Upper lobe of left lung (tissue), 6 donors: ENCODE data around the gene PTPRD. TPM values are rescaled to one million over a fixed set of nuclear protein-coding genes. Genes with fewer than 3 reads are reported as not detected.

Experiments used
- ATAC-seq, 2 donors: fragments of 200-7000 bp; cut with Tn5 transposase; one replicate each; pipeline ENCODE4 v1.9.1; 2022; ENCODE audit warnings: mild to moderate bottlenecking in 2 of 2, moderate library complexity in 2 of 2; ENCODE audit not compliant: low FRiP score in 2 of 2
- DNase-seq, 2 donors: peaks; one replicate each; pipeline ENCODE4 v3.0.0-alpha.2; 2019 to 2020
- H3K27ac ChIP-seq, 4 donors: fragments of 200-600 bp; sonication (generic); one replicate each; pipeline ENCODE4 v1.5.1; 2016 to 2019
- H3K27me3 ChIP-seq, 4 donors: fragments of 200-600 bp; sonication (generic); one replicate each; pipeline ENCODE4 v1.5.1; 2017 to 2019
- H3K36me3 ChIP-seq, 4 donors: fragments of 200-600 bp; sonication (generic); one replicate each; pipeline ENCODE4 v1.5.1; 2016 to 2019
- H3K4me1 ChIP-seq, 4 donors: fragments of 200-600 bp; sonication (generic); one replicate each; pipeline ENCODE4 v1.5.1; 2018 to 2019
- H3K4me3 ChIP-seq, 4 donors: fragments of 200-600 bp; sonication (generic); one replicate each; pipeline ENCODE4 v1.5.1; 2017 to 2019; ENCODE audit warnings: mild to moderate bottlenecking in 2 of 4, moderate library complexity in 1 of 4
- H3K9me3 ChIP-seq, 4 donors: fragments of 200-600 bp; sonication (generic); one replicate each; pipeline ENCODE4 v1.5.1; 2018 to 2019
- EP300 ChIP-seq, 4 donors: sonication (generic); formaldehyde crosslinking; IDR thresholded peaks; one replicate each; pipeline ENCODE4 v1.5.1; 2017; ENCODE audit warnings: antibody characterized with exemption in 4 of 4, control low read depth in 2 of 4
- POLR2A ChIP-seq, 4 donors: fragments of 450-650 bp; IDR thresholded peaks; one replicate each; pipeline ENCODE4 v1.5.1; 2016 to 2017; ENCODE audit warnings: antibody characterized with exemption in 4 of 4, mild to moderate bottlenecking in 2 of 4
- POLR2AphosphoS5 ChIP-seq, 2 donors: sonication (generic); formaldehyde crosslinking; IDR thresholded peaks; one replicate each; pipeline ENCODE4 v1.5.1; 2017; ENCODE audit warnings: antibody characterized with exemption in 2 of 2
- WGBS, 2 donors: methylation state at CpG; one replicate each; pipeline ENCODE4 v1.1.5; 2017 to 2018; 5-methylcytosine and 5-hydroxymethylcytosine counted together
- total RNA-seq, 6 donors: library from RNA; depleted of rRNA in 4 of 6; stranded (reverse); fragments of >200 nt in 4 of 6; gene quantifications; one replicate each; pipeline versions ENCODE4 v1.1.0 to v1.2.1, GENCODE V29; 2016 to 2021
- TF ChIP-seq, protein P1 (sequence below), 6 experiments: fragments of 450-650 bp in 4 of 6; fragments of 200-600 bp in 2 of 6; sonication (generic) in 2 of 6; IDR thresholded peaks; one replicate each; pipeline ENCODE4 v1.5.1; 2016 to 2019; ENCODE audit warnings: antibody characterized with exemption in 6 of 6
- donor health status: DM: no; HTN: no; CAD: no; lungs with moderate emphysema.
- donor health status: DM: no; HTN: yes; CAD: no; lungs with severe emphysema.

The PTPRD gene
- total RNA-seq, 6 donors from 2014 or later: 7.4 to 46.1 (median 14.5) TPM

DNA sequence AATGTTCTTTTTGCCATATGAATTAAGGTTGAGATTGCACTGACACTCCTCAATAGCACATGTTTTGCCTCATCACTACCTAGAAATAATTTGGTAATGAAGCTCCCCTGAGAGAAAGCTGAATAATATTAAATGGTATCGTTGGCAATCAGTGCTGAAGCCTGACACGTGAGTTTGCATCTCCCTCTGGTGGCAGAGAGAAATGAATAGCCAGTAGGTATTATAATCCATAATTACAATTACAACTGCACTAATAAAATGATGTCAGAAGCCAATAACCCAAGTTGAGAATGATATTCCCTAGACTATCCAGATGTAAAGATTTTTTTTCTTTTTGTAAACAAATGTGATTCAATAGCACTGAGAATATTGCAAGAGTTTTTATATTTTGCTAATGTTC lies 700.3 kb downstream of the PTPRD start:
- ATAC-seq (no peak), DNase-seq (no peak)
- Histone ChIP-seq H3K4me1 (no peaks in the 10 kb centered on the region), H3K27me3 (no peaks in the 10 kb centered on the region), H3K4me3 (no peak overlapping the region), H3K27ac (no peak overlapping the region), H3K9me3 (no peaks in the 10 kb centered on the region), H3K36me3 (no peaks in the 10 kb centered on the region)
- TF ChIP-seq EP300 (IDR thresholded peaks at IDR 0.05) (no peak), POLR2AphosphoS5 (IDR thresholded peaks at IDR 0.05) (no peak), POLR2A (IDR thresholded peaks at IDR 0.05) (no peak)
- TF ChIP-seq, protein P1, sequence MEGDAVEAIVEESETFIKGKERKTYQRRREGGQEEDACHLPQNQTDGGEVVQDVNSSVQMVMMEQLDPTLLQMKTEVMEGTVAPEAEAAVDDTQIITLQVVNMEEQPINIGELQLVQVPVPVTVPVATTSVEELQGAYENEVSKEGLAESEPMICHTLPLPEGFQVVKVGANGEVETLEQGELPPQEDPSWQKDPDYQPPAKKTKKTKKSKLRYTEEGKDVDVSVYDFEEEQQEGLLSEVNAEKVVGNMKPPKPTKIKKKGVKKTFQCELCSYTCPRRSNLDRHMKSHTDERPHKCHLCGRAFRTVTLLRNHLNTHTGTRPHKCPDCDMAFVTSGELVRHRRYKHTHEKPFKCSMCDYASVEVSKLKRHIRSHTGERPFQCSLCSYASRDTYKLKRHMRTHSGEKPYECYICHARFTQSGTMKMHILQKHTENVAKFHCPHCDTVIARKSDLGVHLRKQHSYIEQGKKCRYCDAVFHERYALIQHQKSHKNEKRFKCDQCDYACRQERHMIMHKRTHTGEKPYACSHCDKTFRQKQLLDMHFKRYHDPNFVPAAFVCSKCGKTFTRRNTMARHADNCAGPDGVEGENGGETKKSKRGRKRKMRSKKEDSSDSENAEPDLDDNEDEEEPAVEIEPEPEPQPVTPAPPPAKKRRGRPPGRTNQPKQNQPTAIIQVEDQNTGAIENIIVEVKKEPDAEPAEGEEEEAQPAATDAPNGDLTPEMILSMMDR (IDR thresholded peaks at IDR 0.05): no peak
- WGBS, 2 donors: 17 to 28% methylated on average over 2 of the region's 2 CpGs

DNA sequence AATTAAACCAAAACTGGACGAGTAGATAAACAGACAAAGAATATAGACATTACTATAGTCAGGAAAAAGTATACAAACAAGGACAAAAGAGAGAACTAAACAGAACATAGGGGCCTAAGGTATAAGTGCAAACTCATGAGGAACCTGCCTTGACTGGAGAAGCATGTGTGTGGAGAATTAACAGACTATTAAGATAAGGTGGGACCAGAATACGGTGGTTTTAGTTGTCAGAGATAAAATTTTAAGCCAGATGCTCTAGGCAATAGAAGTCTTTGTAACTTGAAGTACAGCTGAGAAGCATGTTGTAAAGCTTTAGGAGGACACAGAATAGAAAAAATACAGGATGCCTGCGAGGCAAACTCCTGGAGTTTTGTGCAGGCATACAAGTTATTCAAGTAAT lies 707.1 kb downstream of the PTPRD start:
- Histone ChIP-seq H3K27me3 (no peaks in the 10 kb centered on the region), H3K9me3 (no peaks in the 10 kb centered on the region), H3K36me3 (no peaks in the 10 kb centered on the region), H3K4me3 (no peak overlapping the region), H3K27ac (no peak overlapping the region), H3K4me1 (no peaks in the 10 kb centered on the region)
- no peak for DNase-seq
- 50 to 61% methylated on average over 3 of the region's 3 CpGs for WGBS, 2 donors
- ATAC-seq: no peak
- TF ChIP-seq POLR2AphosphoS5 (IDR thresholded peaks at IDR 0.05) (no peak), EP300 (IDR thresholded peaks at IDR 0.05) (no peak), POLR2A (IDR thresholded peaks at IDR 0.05) (no peak)
- TF ChIP-seq, protein P1 (IDR thresholded peaks at IDR 0.05): no peak

DNA sequence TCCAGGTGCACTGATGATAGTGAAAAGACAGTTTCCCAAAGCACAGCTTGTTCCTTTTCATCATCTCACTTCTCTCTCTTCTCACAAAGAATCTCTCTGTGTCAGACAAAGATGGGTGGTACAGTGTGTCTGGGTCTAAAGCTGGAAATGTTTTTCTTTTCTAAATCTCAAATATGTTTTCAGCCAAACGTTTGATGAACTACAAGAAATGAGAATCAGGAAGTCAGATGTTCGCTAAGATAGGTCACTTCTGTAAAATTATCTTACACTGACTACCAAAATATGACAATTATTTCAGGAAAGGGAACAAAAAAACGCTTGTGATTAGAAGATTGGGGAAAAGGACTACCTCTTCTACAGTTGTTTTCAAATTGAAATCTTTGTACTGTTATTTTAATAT lies 708.8 kb downstream of the PTPRD start:
- H3K36me3 ChIP-seq: no peaks in the 10 kb centered on the region
- no peaks in the 10 kb centered on the region for H3K9me3 ChIP-seq
- ATAC-seq (no peak), DNase-seq (no peak)
- 34 to 41% methylated on average over 3 of the region's 3 CpGs for WGBS, 2 donors
- TF ChIP-seq POLR2A (IDR thresholded peaks at IDR 0.05) (no peak), POLR2AphosphoS5 (IDR thresholded peaks at IDR 0.05) (no peak), EP300 (IDR thresholded peaks at IDR 0.05) (no peak)
- TF ChIP-seq, protein P1 (IDR thresholded peaks at IDR 0.05): no peak
- no peak overlapping the region for H3K4me3 ChIP-seq
- no peak overlapping the region for H3K27ac ChIP-seq
- H3K27me3 ChIP-seq: no peaks in the 10 kb centered on the region
- H3K4me1 ChIP-seq: no peaks in the 10 kb centered on the region

DNA sequence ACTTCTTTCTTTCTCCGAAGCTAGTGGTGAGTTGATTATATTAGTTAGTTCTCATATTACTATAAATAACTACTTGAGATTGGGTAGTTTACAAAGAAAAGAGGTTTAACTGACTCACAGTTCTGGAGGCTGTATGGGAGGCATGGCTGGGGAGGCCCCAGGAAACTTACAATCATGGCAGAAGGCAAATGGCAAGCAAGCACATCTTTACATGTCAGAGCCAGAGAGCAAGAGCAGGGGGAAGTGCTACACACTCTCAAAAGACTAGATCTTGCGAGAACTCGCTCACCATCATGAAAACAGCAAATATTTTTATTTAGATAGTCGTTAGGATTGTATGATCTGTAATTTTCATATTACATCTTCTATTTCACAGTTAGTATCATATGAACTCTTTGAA lies 711.2 kb downstream of the PTPRD start:
- TF ChIP-seq POLR2AphosphoS5 (IDR thresholded peaks at IDR 0.05) (no peak), POLR2A (IDR thresholded peaks at IDR 0.05) (no peak), EP300 (IDR thresholded peaks at IDR 0.05) (no peak)
- TF ChIP-seq, protein P1 (IDR thresholded peaks at IDR 0.05): no peak
- no peaks in the 10 kb centered on the region for H3K27me3 ChIP-seq
- H3K4me1 ChIP-seq: no peaks in the 10 kb centered on the region
- ATAC-seq (no peak), DNase-seq (no peak)
- H3K4me3 ChIP-seq: no peak overlapping the region
- H3K27ac ChIP-seq: no peak overlapping the region
- no peaks in the 10 kb centered on the region for H3K36me3 ChIP-seq
- no peaks in the 10 kb centered on the region for H3K9me3 ChIP-seq
- 65% methylated on average over 4 of the region's 4 CpGs for WGBS, 2 donors

DNA sequence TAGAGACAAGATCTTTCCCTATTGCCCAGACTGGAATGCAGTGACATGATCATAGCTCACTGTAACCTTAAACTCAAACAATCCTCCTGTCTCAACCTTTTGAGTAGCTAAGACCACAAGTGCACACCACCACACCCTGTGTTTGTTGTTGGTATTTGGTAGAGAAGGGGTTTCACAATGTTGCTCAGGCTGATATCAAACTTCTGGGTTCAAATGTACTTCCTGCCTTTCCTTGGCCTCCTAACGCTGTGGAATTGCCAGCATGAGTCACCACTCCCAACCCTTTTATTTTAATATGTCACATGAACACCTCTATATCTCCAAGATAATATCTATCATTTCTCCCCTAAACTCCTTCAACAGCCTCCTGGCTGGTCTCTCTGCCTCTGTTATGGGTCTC lies 719.0 kb downstream of the PTPRD start:
- DNase-seq (no peak), ATAC-seq (no peak)
- no peaks in the 10 kb centered on the region for H3K36me3 ChIP-seq
- TF ChIP-seq POLR2AphosphoS5 (IDR thresholded peaks at IDR 0.05): no peak
- no peak for TF ChIP-seq EP300 (IDR thresholded peaks at IDR 0.05)
- no peak for TF ChIP-seq POLR2A (IDR thresholded peaks at IDR 0.05)
- TF ChIP-seq, protein P1 (IDR thresholded peaks at IDR 0.05): no peak
- H3K27ac ChIP-seq: no peak overlapping the region
- H3K4me3 ChIP-seq: no peak overlapping the region
- WGBS, 2 donors: 36 to 41% methylated on average over 1 of the region's 1 CpG
- no peaks in the 10 kb centered on the region for H3K27me3 ChIP-seq
- no peaks in the 10 kb centered on the region for H3K4me1 ChIP-seq
- no peaks in the 10 kb centered on the region for H3K9me3 ChIP-seq
